Measurements from ENCODE around the gene NNT. TPM values are rescaled to one million over a fixed set of nuclear protein-coding genes. Genes with fewer than 3 reads are reported as not detected.

Gene NNT
- total and polyA plus RNA-seq, 9 of the 15 experiments (the other 6 are each of a cell fraction or from before 2014, with no cell fraction given) = 21.9 to 68.6 (median 42.2) TPM

GRCh38 chr5:43601454-43602260, 1.3 kb upstream of the NNT start (continued):
- peak; percentile 70; the same call in 1 of the 2 replicates for TF ChIP-seq ZNF589 (CRISPR knock-in tag; IDR thresholded peaks at IDR 0.05; ENCODE audit: low read depth)
- TF ChIP-seq ZNF239 (CRISPR knock-in tag; IDR thresholded peaks at IDR 0.05) = peak; percentile 33
- TF ChIP-seq CEBPB (tag; IDR thresholded peaks at IDR 0.05) = 0 out of 2 replicates have a peak, but pooled peaks have one; percentile 25
- no peak for TF ChIP-seq ZNF584 (CRISPR knock-in tag; IDR thresholded peaks at IDR 0.05; ENCODE audit: low read depth)
- TF ChIP-seq ZNF174 (CRISPR knock-in tag; IDR thresholded peaks at IDR 0.05) = 0 out of 2 replicates have a peak, but pooled peaks have one; percentile 23
- no peak for TF ChIP-seq HMGXB4 (CRISPR knock-in tag; IDR thresholded peaks at IDR 0.05)
- TF ChIP-seq GABPA (tag; conservative IDR thresholded peaks at IDR 0.05; ENCODE audit: low read depth) = peak; percentile 75
- TF ChIP-seq ZNF324 (CRISPR knock-in tag; IDR thresholded peaks at IDR 0.05) = no peak
- 0 out of 2 replicates have a peak, but pooled peaks have one; percentile 49 for TF ChIP-seq ELF1 (tag; IDR thresholded peaks at IDR 0.05)
- TF ChIP-seq ESRRA (IDR thresholded peaks at IDR 0.05; ENCODE audit: borderline replicate concordance, low read depth) = peak; percentile 78
- peak; percentile 8; the same call in 1 of the 2 replicates for TF ChIP-seq POLR2AphosphoS5 (IDR thresholded peaks at IDR 0.05; ENCODE audit: control insufficient read depth, insufficient read depth, low read depth, low read length)
- no peak for TF ChIP-seq ETS2 (tag; IDR thresholded peaks at IDR 0.05; ENCODE audit: borderline replicate concordance, poor library complexity, severe bottlenecking)
- peak; percentile 55 for TF ChIP-seq ZNF592 (IDR thresholded peaks at IDR 0.05)
- TF ChIP-seq EP400 (IDR thresholded peaks at IDR 0.05) = peak; percentile 10
- TF ChIP-seq ZNF586 (CRISPR knock-in tag; conservative IDR thresholded peaks at IDR 0.05) = no peak
- TF ChIP-seq NFRKB (IDR thresholded peaks at IDR 0.05; ENCODE audit: low read depth) = peak; percentile 78; the same call in 1 of the 2 replicates
- TF ChIP-seq NONO (IDR thresholded peaks at IDR 0.05; ENCODE audit: low read depth in 2 of 2, low read length in 1 of 2) = 0 out of 4 replicates have a peak, but pooled peaks of 1 of the 2 experiments have one; percentile 21
- no peak for TF ChIP-seq ID3 (CRISPR knock-in tag; IDR thresholded peaks at IDR 0.05)
- TF ChIP-seq ID3 (tag; IDR thresholded peaks at IDR 0.05) = no peak

Data from K562 (cell line).